ENCODE measurements around the gene CCDC28A.
"Not testable (repeated sequence)": the region's sequence is repeated elsewhere in the genome, so short reads cannot be mapped to it uniquely, and the experiment has no call there.

The CCDC28A gene

DNA sequence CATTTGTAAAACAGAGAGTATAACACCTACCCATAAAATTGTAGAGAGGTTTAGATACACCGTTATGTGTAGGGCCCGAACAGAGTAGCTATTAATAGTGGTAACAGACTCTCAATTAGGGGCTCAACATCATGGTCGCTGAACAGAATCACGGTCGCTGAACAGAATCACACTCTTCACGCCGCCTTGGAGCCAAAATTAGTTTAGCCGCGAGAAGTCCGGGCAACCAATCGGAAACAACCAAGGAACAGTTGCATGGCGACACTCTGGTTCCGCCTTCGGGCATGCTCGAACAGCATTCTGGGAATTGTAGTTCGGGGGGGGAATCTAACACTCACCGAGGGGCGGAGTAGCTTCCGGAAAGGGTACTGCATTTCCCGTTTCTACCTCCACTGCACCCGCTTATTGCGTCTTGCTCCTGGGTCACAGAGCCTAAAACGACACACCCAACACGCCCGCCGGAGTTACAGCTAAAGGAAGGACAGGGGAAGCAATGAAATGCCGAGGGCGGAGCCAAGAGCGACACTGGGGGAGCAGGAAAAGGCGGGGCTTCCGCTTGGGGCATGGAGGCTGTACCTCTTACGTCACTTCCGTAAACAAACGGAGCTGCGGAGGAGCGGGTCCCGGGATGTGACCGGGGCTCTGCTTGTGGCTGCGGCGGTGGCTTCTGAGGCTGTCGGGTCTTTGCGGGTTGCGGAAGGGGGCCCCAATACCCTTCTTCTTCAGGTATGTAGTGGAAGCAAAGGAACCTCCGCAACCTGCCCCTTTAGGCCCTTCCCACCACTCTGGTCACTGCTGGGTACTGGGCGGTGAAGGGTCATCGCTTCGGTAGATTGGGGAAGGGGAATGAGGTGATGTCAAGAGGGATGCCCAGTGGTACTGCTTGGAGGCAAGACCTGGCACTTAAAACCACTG is at the start of gene CCDC28A:
CCDC28A (plus strand) TSS at position 593 of the 915 bp plus-strand sequence. CDS start 2,352 bp downstream, outside the sequence.
- peak; percentile 83 for DNase-seq

GRCh38 chr6:138724015-138724414 is 49.6 kb upstream of the CCDC28A start:
- DNase-seq = no peak

DNA sequence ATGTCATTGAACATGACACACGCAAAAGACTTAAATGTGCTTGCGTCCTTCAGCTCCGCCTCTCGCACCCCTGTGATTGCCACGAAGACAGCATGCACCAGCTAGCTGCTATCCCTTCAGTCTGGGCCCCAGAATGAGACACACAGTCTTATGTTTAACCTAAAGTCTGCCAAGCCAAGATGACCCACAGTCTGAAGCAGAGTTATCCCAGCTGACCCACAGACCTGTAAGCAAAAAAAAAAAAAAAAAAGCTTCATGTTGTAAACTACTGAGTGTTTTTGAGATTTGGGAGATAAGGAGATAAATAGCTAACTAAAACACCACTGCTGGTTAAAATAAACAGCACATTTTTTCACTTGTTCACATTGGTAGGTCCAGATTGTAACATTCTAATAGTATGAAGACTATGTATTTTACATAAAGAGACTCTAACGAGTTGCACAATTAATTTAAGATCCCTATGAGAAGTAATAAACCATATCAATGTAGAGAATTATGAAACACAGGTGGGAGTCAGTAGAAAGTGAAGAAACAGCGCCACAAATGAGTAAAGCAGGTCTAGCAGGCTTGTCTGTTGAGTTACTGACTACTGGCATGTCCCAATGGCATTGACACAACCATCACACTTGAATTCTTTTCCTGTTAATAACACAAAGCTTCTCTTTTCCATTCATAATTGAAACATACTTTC is 47.4 kb upstream of the CCDC28A start:
- no peak for DNase-seq

DNA sequence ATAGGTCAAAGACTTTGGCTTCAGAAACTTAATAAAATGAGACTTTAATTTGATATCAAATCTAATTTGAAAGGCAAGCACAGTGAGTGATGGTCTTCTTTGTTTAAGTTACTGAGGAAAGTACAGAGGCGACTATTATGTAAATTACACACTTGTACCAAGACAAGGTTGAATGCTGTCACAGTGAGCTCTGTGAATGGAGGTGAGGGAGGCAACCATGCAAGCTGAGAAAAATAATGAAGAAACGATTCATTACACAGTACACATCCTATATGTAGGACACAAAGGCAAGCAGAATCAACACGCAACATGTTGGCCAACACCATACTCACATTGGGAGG is 46.8 kb upstream of the CCDC28A start:
- DNase-seq = no peak

- no peak for DNase-seq
Observed at GRCh38 chr6:138727182-138727581, 46.4 kb upstream of the CCDC28A start.

GRCh38 chr6:138728662-138729061 is 44.9 kb upstream of the CCDC28A start:
- DNase-seq = no peak

DNA sequence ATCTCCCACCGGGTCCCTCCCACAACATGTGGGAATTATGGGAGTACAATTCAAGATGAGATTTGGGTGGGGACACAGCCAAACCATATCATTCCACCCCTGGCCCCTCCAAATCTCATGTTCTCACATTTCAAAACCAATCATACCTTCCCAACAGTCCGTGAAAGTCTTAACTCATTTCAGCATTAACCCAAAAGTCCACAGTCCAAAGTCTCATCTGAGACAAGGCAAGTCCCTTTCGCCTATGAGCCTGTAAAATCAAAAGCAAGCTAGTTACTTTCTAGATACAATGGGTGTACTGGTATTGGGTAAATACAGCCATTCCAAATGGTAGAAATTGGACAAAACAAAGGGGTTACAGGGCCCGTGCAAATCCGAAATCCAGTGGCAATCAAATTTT is 43.5 kb upstream of the CCDC28A start:
- DNase-seq = not testable (repeated sequence)

DNA sequence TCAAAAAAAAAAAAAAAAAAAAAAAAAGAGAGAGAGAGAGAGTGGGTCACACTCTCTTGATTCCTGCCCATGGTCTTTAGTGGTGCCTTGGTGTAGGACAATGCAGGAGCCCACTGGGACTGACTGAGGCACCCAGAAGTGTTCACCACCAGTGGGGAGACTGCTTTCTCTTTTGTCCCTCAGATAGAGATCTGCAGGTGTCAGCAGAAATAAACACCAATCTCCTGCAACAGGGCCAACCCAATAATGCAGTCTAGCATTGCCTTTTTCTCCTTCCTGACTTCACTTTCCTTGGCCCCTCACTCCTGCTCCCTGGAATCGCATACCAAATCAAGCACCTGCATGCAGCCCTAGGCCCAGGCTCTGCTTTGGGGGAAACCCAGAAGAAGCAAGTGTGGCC is 39.0 kb upstream of the CCDC28A start:
- DNase-seq = no peak

- DNase-seq = no peak
Observed at GRCh38 chr6:138736640-138737039, 36.9 kb upstream of the CCDC28A start.

DNA sequence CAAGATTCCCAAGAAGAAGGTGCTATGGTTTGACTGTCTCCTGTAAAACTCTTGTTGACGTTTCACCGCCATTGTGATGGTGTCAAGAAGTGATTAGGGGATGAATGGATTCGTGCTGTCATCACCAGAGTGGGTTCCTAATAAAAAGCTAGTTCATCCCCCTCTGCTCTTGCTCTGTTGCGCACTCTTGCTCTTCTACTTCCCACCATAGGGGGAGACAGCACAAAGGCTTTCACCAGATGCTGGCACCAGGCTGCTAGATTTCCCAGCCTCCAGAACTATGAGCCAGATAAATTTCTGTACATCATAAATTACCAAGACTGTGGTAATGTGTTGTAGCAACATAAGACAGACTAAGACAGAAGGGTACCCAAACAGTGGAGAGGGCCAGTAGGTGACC is 21.6 kb upstream of the CCDC28A start:
- DNase-seq = no peak

- no peak for DNase-seq
Observed at GRCh38 chr6:138757136-138757535, 16.4 kb upstream of the CCDC28A start.

- no peak for DNase-seq
Observed at GRCh38 chr6:138765896-138766655, 7.5 kb upstream of the CCDC28A start.

DNA sequence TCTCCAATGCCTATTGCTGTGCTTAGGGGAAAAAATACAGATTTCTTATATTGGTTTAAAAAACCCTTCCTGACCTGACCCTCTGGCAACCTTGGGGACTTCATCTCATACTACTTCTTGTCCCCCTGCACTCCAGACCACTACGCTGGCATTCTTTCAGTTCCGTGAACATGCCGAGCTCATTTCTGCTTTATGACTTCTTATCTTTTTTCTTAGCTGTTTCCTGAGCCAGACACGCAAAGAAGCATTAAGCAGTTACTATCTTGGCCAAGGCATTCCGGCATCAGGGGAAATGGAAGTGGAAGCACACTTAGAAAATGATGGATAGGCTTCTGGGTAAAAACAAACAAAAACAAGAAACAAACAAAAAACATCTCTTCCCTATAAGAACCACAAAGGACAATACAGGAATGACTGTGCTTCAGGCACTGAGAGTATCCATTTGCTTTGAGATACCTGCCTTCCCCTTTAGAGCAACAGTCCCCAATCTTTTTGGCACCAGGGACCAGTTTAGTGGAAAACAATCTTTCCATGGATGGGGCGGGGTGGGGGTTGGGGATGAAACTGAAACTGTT is 4.4 kb upstream of the CCDC28A start:
- DNase-seq = no peak

DNA sequence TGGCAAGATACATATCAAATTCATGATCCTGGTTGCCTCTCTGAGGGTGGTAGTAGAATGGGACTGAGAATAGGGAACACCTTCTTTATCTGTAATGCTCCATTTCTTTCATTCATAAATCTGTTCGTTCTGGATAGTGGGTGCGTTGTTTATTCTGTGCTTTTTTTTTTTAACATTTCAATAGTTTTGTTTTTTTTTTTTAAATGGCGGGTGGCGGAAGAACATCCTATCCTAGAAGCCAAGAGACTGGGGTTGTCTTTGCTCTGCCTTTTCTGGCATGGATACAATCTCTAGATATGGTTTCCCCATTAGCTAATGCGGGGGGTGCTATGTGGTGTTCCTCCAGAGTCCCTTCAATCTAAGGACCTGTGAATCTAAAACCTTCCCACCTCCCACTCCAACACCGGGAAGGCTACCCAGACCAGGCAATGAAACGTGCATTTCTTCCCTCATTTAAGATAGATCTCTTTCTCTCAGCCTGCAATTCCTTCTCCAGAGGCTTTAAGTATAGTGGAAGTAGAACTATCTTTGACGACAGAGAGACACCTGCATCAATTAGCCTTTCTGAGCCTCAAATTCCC is 883 bp upstream of the CCDC28A start:
- no peak for DNase-seq

- no peak for DNase-seq
Observed at GRCh38 chr6:138774370-138774769, 801 bp downstream of the CCDC28A start.

DNA sequence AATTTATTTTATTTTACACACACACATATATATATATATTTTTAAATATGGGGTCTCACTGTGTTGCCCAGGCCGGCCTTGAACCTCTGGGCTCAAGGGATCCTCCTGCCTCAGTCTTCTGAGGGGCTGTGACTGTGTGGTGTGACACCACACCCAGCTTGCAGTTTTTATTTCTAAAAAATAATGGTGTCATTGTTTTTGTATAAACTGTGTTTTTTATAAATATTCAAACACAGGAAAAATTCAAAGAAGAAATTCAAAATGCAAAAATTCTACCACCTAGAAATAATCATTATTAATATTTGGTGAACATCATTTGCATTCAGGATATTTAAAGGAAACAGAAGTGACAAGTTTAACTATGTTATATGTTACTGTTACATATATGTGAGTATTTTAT is 3.1 kb downstream of the CCDC28A start:
- no peak for DNase-seq

DNA sequence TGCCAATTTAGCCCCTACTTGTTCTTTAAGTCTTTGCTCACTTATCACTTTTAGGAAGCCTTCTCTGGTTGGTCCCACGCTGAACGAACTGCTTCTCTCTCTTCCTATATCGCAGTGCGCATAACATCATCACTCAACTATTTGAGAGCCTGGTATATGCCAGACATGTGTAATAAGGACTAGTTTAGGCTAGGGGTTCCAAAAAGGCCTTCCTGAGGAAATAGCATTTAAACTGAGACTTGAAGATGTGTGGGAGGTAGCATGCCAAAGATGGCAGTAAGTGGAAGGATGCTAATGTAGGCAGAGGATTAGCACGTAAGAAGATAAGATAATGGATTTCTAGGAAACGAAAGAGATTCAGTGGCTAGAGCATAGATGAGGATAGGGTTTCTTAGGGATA is 4.8 kb downstream of the CCDC28A start:
- DNase-seq = no peak

DNA sequence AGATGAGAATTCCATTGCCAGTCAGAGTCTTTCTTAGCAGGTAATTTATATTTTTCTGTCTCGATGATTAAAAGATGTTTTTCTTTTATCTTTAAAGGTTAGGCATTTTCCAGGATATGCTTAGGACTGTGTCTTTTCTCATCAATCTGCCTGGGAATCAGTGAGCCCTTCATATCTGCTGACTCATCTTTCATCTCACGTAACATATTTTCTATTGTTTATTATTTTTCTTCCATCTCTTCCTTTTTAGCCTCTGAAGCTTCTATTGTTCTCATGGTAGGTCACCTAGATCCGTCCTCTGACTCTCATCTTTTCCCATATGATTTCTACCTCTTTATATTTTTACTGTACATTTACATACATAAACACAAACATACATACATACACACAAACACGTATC is 8.7 kb downstream of the CCDC28A start:
- no peak for DNase-seq

- no peak for DNase-seq
Observed at GRCh38 chr6:138785079-138785478, 11.5 kb downstream of the CCDC28A start.

DNA sequence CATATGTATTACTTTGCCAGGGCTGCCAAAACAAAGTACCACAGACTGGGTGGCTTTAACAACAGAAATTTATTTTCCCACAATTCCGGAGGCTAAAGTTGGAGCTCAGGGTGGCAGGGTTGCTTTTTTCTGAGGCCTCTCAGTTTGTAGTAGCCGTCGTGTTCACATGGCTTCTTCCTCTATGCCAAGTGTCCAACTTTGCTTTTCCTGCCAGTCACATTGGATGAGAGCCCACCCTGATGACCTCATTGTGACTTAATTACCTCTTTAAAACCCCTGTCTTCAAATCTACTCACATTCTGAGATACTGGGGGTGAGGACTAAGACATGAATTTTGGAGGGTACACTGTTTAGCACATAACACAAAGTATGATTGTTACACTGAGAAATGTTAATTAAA is 12.4 kb downstream of the CCDC28A start:
- no peak for DNase-seq

DNA sequence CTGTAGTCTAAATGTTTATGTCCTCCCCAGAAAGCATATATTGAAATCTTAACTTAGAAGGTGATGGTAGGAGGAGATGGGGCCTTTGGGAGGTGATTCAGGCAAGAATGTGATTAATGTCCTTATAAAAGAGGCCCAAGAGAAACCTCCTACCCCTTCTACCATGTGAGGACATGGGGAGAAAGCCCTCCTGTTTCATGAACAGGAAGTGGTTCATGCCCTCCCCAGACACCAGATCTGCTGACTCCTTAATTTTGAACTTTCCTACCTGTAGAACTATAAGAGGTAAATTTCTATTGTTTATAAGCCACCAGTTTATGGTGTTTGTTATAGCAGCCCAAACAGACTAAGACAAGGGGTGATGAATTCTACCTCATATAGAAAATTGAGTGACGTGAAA is 13.6 kb downstream of the CCDC28A start:
- no peak for DNase-seq

DNA sequence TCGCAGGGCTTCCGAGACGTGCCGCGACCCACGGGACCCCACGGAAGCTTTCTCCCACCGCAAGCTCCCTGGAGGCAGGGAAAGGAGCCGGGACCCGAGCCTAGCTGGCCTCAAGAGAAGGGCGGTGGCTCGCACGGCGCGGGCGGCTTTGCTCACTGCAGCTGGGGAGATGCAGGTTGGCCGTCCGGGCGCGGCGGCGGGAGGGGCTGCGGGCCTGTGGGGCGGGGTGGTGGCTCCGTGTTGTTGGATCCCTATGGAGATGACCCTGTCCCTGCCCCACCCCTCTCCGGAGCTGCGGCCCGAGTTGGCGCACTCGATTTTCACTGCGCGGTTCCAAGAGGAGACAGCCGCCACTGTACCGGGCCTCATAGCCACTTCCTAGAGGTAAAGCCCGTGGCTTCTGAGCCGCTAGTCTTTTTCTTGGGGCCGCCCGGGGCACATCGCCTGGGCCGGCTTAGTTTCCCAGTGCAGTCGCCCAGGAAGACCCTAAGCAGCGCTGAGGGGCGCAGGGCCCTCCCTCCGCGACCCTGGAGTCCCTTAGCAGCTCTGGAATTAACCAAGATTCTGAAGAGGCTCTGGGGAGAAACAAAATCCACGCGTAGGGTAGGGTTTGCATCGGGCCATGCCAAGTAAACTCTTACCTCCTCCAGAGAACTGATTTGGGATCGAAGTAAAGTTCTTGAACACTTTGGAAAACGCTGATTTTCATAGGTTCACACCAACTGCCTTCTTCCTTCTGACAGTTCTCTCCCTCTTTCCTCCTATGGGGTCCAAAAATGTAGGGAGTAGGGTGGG is 22.4 kb downstream of the CCDC28A start, which contains the start of gene ECT2L:
ECT2L (plus strand) TSS at position 279 of the 795 bp plus-strand sequence. CDS start 17,188 bp downstream, outside the sequence.
- DNase-seq = no peak
